Osteoblast (primary cell): Measurements from ENCODE around the gene KIF26B. TPM values are rescaled to one million over a fixed set of nuclear protein-coding genes. Genes with fewer than 3 reads are reported as not detected.

ENCODE experiments used
- DNase-seq: peaks from one replicate; pipeline ENCODE4 v3.0.0; 2011; ENCODE audit warnings: low spot score, mixed read lengths; ENCODE audit not compliant: insufficient read length; ENCODE audit errors: missing footprints
- H2AFZ ChIP-seq: 2 replicates; pipeline ENCODE4 v1.6.0; 2011; ENCODE audit warnings: mild to moderate bottlenecking, low read length
- H3K27ac ChIP-seq: 2 replicates; pipeline ENCODE4 v1.5.1; 2011; ENCODE audit warnings: mild to moderate bottlenecking, low read depth, low read length, moderate library complexity
- H3K27me3 ChIP-seq: 2 replicates; pipeline ENCODE4 v1.6.0; 2012; ENCODE audit warnings: mild to moderate bottlenecking, control low read depth, inconsistent platforms, low read length, moderate library complexity; ENCODE audit not compliant: insufficient read depth
- H3K36me3 ChIP-seq: 2 replicates; pipeline ENCODE4 v1.5.1; 2011; ENCODE audit warnings: mild to moderate bottlenecking, low read length, control low read depth, moderate library complexity; ENCODE audit not compliant: insufficient read depth
- H3K4me1 ChIP-seq: 2 replicates; pipeline ENCODE4 v1.5.1; 2011; ENCODE audit warnings: mild to moderate bottlenecking, low read length, control low read depth, moderate library complexity; ENCODE audit not compliant: insufficient read depth
- H3K4me2 ChIP-seq: 2 replicates; pipeline ENCODE4 v1.6.0; 2011; ENCODE audit warnings: mild to moderate bottlenecking, low read length; ENCODE audit not compliant: insufficient read depth
- H3K4me3 ChIP-seq: fragments of 200-600 bp; sonication (generic); 3 replicates; pipeline ENCODE4 v1.5.1; 2012; ENCODE audit warnings: mild to moderate bottlenecking, low read length, inconsistent platforms; ENCODE audit not compliant: insufficient read depth
- H3K79me2 ChIP-seq: 2 replicates; pipeline ENCODE4 v1.6.0; 2012; ENCODE audit warnings: mild to moderate bottlenecking, low read length, control low read depth, inconsistent platforms; ENCODE audit not compliant: insufficient read depth
- H3K9me3 ChIP-seq: 2 replicates; pipeline ENCODE4 v1.5.1; 2011; ENCODE audit warnings: low read depth, low read length, control low read depth
- H4K20me1 ChIP-seq: 2 replicates; pipeline ENCODE4 v1.6.0; 2012; ENCODE audit warnings: mild to moderate bottlenecking, low read length, control low read depth; ENCODE audit not compliant: insufficient read depth
- CTCF ChIP-seq: IDR thresholded peaks from 2 replicates; pipeline ENCODE4 v1.5.1; 2011; ENCODE audit warnings: mild to moderate bottlenecking, low read depth, low read length, moderate library complexity; ENCODE audit errors: extremely low read depth
- total RNA-seq: library from RNA; depleted of rRNA; stranded (reverse); fragments of >200 nt; gene quantifications from 2 replicates; pipeline ENCODE4 v1.2.3, GENCODE V29; 2012

The KIF26B gene
- total RNA-seq, 1 donor: 22.1 TPM

DNA sequence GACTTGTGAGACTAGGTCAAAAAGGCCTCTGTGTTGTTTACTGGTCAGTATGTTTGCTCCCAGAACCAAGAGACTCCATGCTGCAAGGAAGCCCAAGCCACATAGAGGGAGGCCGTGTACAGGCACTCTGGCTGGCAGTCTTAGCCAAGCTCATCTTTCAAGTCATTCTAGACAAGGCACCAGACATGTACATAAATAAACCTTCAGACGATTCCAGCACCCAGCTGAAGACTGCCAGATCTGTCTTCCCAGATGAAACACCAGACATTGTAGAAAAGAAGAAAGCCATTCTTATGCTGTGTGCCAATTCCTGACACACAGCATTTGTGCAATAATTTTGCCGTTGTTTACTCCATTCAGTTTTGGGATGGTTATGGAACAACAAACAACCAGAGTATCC is 595.5 kb downstream of the KIF26B start:
- Histone ChIP-seq H3K4me2 (no peak overlapping the region), H3K79me2 (no peaks in the 10 kb centered on the region), H3K27ac (no peak overlapping the region), H3K27me3 (no peaks in the 10 kb centered on the region), H3K36me3 (peaks cover 12% of the 10 kb centered on the region), H4K20me1 (no peaks in the 10 kb centered on the region), H3K9me3 (no peaks in the 10 kb centered on the region), H2AFZ (no peak overlapping the region), H3K4me3 (no peak overlapping the region), H3K4me1 (peaks cover 2% of the 10 kb centered on the region)
- DNase-seq: no peak
- TF ChIP-seq CTCF: no peak

DNA sequence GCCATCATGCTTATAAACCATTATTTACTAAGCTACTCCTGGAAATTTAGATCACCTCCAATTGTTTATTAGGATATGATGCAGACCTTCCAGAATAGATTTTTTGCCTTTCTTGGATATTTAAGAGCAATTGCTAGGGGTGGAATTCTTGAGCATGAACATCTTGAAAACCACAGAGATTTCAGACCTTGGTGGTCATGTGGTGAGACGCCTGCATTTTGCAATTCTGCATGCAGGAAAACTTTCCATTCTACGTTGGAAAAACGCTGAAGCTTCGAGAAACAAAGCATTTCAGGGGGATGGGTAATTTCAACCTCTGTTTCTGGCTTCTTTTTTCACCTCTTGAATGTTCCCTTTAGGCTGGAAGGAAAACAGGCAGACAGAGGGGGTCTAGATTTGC is 596.3 kb downstream of the KIF26B start:
- TF ChIP-seq CTCF: no peak
- Histone ChIP-seq H3K9me3 (no peaks in the 10 kb centered on the region), H3K4me2 (no peak overlapping the region), H4K20me1 (no peaks in the 10 kb centered on the region), H3K79me2 (no peaks in the 10 kb centered on the region), H3K27ac (no peak overlapping the region), H3K36me3 (peaks cover 12% of the 10 kb centered on the region), H3K4me1 (peaks cover 2% of the 10 kb centered on the region), H2AFZ (no peak overlapping the region), H3K27me3 (no peaks in the 10 kb centered on the region), H3K4me3 (no peak overlapping the region)
- no peak for DNase-seq

DNA sequence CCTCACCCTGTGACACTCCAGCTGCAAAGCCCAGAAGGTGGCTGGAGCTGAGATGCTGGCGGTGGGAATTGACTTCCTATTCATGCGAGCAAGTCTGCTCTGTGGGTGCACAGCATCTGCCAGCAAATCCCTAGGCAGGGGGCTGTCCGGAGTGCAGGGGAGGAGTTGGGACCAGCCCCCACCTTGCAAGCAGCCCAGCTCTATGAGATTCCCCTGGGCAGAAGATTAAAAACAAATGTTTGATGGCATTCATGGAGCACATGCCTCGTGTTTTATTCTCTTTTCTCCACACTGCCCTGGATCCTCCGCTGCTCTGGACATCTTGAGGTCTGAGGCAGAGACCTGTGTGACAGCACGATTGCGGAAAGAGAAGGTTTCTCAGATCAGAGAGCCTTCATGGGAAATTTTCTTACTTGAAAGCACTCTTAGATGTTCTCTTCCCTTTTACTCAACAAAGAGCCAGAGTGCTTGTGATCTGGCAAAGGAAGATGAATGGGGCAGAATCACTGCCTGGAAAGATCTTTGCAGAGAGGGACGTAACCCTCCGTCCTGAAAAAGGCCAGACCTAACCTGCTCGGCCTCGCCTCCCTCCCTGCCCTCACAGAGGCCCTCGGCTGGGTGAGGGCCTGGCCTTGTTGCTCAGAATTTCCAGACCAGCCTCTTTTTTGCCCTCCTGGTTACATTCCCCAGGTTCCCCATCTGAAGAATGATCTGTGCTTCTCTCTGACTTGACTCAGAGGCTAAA is 597.1 kb downstream of the KIF26B start:
- TF ChIP-seq CTCF: no peak
- Histone ChIP-seq H3K4me3 (no peak overlapping the region), H3K9me3 (no peaks in the 10 kb centered on the region), H3K4me1 (peaks cover 2% of the 10 kb centered on the region), H3K79me2 (no peaks in the 10 kb centered on the region), H3K4me2 (no peak overlapping the region), H3K27me3 (no peaks in the 10 kb centered on the region), H2AFZ (no peak overlapping the region), H4K20me1 (no peaks in the 10 kb centered on the region), H3K36me3 (peaks cover 12% of the 10 kb centered on the region), H3K27ac (no peak overlapping the region)
- DNase-seq: no peak

GRCh38 chr1:245752561-245752960 is 597.8 kb downstream of the KIF26B start:
- Histone ChIP-seq H3K4me1 (peaks cover 2% of the 10 kb centered on the region), H2AFZ (no peak overlapping the region), H3K36me3 (peaks cover 12% of the 10 kb centered on the region), H3K27me3 (no peaks in the 10 kb centered on the region), H3K27ac (no peak overlapping the region), H3K4me3 (no peak overlapping the region), H3K9me3 (no peaks in the 10 kb centered on the region), H3K4me2 (no peak overlapping the region), H4K20me1 (no peaks in the 10 kb centered on the region), H3K79me2 (no peaks in the 10 kb centered on the region)
- no peak for TF ChIP-seq CTCF
- no peak for DNase-seq
